ENCODE measurements around the gene DMRTA2. TPM values are rescaled to one million over a fixed set of nuclear protein-coding genes. Genes with fewer than 3 reads are reported as not detected.

Gene DMRTA2
- total and polyA plus RNA-seq, 2 of the 8 experiments (the other 6 are each of a cell fraction or from before 2014, with no cell fraction given), result not detected

DNA sequence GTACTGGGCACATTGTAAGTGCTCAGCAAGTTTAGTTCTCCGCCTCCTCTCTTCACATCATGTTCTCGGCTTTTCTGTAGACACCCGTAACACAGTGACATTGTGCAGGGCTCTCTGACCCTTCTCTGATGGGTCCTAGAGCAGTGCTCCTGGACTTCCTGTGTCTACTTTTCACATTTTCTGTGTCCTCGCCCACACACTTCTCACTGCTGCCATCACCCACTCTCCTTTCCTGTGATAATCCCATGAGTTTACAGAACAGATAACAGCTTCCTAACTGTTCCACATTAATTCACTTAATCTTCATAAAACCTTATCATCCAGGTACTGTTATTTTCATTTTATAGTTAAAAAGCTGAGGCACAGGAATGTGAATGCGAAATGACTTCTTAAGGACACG, 13.2 kb upstream of the DMRTA2 start:
- no peaks in the 10 kb centered on the region for H3K23me2 ChIP-seq (ENCODE audit: low read depth, low read length)
- FAIRE-seq, result no peak
- H2AK5ac ChIP-seq (ENCODE audit: low read depth, low read length), result no peak overlapping the region
- CTCF ChIA-PET (ENCODE audit: partially characterized antibody), result interaction anchor here (1.1 to 1.3 kb wide), 2 partner anchors 88 to 168 kb away, joined by 3 to 4 read pairs; no protein-coding TSS in a partner anchor
- H3K9me3 ChIP-seq (ENCODE audit: insufficient read depth in 2 of 2, low read depth in 1 of 2, low read length in 1 of 2), result no peaks in the 10 kb centered on the region
- H3K27me3 ChIP-seq (replicated peaks in 1 of 4; ENCODE audit: control insufficient read depth in 3 of 4, extremely low read depth in 1 of 4, insufficient read depth in 3 of 4, low read length in 3 of 4), result peaks cover 11 to 25% (median 18%) of the 10 kb centered on the region in 4 experiments
- H4K20me1 ChIP-seq (replicated peaks in 1 of 2; ENCODE audit: control insufficient read depth in 1 of 2, insufficient read depth in 2 of 2, low read length in 2 of 2), result peaks cover 0 to 3% of the 10 kb centered on the region in 2 experiments
- H2AFZ ChIP-seq (ENCODE audit: low read length), result no peak overlapping the region
- no peaks in the 10 kb centered on the region; a peak in 1 of 8 replicates for H3K36me3 ChIP-seq (ENCODE audit: control insufficient read depth in 2 of 4, insufficient read depth in 4 of 4, low read length in 3 of 4)
- H3K4me3 ChIP-seq (ENCODE audit: extremely low read depth in 1 of 4, insufficient read depth in 2 of 4, low read depth in 3 of 4, low read length in 4 of 4), result no peak overlapping the region
- H2BK12ac ChIP-seq (ENCODE audit: low read depth, low read length), result no peak overlapping the region
- H2BK15ac ChIP-seq (ENCODE audit: low read length), result no peak overlapping the region
- H3K27ac ChIP-seq (ENCODE audit: low read depth, low read length), result no peak overlapping the region
- H3K23ac ChIP-seq (ENCODE audit: insufficient read length), result no peak overlapping the region
- H2BK20ac ChIP-seq (ENCODE audit: low read length), result no peak overlapping the region
- no peak overlapping the region for H2BK120ac ChIP-seq (replicated peaks; ENCODE audit: low read depth, low read length)
- H3K14ac ChIP-seq (ENCODE audit: insufficient read length), result no peak overlapping the region
- no peaks in the 10 kb centered on the region for H3K79me1 ChIP-seq (ENCODE audit: low read depth, low read length)
- no peak overlapping the region for H4K8ac ChIP-seq (ENCODE audit: extremely low read depth, insufficient read depth, low read length)
- H3K18ac ChIP-seq (ENCODE audit: extremely low read depth, low read length), result no peak overlapping the region
- DNase-seq (ENCODE audit: low read depth in 1 of 2, low spot score in 2 of 2), result no peak
- 91% methylated on average over 6 of the region's 6 CpGs; no CpG with 5 or more reads in 1 of the 2 experiments for WGBS, 2 experiments (ENCODE audit: extremely low coverage in 1 of 2, insufficient coverage in 1 of 2, insufficient read length in 1 of 2, insufficient replicate concordance in 2 of 2, low coverage in 1 of 2, low lambda C conversion rate in 2 of 2, missing lambda C conversion rate in 1 of 2)
- H4K5ac ChIP-seq (ENCODE audit: insufficient read length, low read depth, low read length), result no peak overlapping the region
- POLR2A ChIA-PET (ENCODE audit: partially characterized antibody), result no interaction called here
- H3K9ac ChIP-seq (replicated peaks in 1 of 4; ENCODE audit: extremely low read depth in 1 of 4, low read depth in 3 of 4, low read length in 3 of 4), result no peak overlapping the region
- H3K4me2 ChIP-seq (ENCODE audit: insufficient read depth in 1 of 2, low read depth in 2 of 2, low read length in 2 of 2), result no peak overlapping the region
- no peak overlapping the region for H3K4ac ChIP-seq (replicated peaks; ENCODE audit: insufficient read length, low read depth, low read length)
- H4K91ac ChIP-seq (replicated peaks; ENCODE audit: insufficient read length, low read length), result no peak overlapping the region
- no peaks in the 10 kb centered on the region for H3K79me2 ChIP-seq (ENCODE audit: control insufficient read depth in 1 of 2, insufficient read depth in 2 of 2, low read length in 2 of 2)
- no peak overlapping the region for H2BK5ac ChIP-seq (ENCODE audit: low read depth, low read length)
- no peaks in the 10 kb centered on the region for H3K4me1 ChIP-seq (replicated peaks in 1 of 4; ENCODE audit: control insufficient read depth in 3 of 4, insufficient read depth in 4 of 4, low read length in 3 of 4)
- H3K56ac ChIP-seq (replicated peaks; ENCODE audit: insufficient read length, low read depth, low read length), result no peak overlapping the region
- TF ChIP-seq ZNF274 (IDR thresholded peaks at IDR 0.05; ENCODE audit: borderline replicate concordance, extremely low read depth, low read length) (no peak), POLR2AphosphoS5 (IDR thresholded peaks at IDR 0.05; ENCODE audit: low read depth, low read length) (no peak)

Data from H1 (cell line).